Astrocyte (in vitro differentiated cells and primary cell): ENCODE results near the gene PCCA.

ENCODE experiments used
- EZH2 ChIP-seq: IDR thresholded peaks from 2 replicates; pipeline ENCODE4 v1.6.1; 2012; ENCODE audit warnings: mild to moderate bottlenecking, low read length, inconsistent platforms; ENCODE audit not compliant: insufficient read depth
- TF ChIP-seq, protein P1 (sequence below): IDR thresholded peaks from 2 replicates; pipeline ENCODE4 v1.5.1; 2011; ENCODE audit warnings: low read depth, mild to moderate bottlenecking, inconsistent platforms, low read length, moderate library complexity; ENCODE audit not compliant: insufficient read depth

DNA sequence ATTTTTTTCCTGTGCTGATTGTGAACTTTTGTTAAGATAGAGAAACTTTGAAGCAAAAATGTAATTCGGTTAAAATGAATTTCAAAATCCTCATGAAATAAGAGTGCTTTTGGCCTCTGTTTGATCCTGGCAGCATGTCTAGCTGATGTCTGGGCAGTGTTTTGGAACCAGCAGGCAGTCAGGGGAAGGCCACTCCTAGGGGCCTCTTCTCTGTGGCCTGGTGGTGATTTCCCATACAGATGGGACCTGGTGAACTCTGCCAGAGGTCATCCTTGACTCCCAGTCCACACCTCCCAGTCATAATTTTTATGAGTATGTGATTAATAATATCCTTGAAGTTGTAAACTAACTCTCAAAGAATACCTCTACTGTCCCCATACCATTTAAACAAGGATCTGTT is 226.6 kb downstream of the PCCA start:
- no peak for TF ChIP-seq EZH2
- TF ChIP-seq, protein P1, sequence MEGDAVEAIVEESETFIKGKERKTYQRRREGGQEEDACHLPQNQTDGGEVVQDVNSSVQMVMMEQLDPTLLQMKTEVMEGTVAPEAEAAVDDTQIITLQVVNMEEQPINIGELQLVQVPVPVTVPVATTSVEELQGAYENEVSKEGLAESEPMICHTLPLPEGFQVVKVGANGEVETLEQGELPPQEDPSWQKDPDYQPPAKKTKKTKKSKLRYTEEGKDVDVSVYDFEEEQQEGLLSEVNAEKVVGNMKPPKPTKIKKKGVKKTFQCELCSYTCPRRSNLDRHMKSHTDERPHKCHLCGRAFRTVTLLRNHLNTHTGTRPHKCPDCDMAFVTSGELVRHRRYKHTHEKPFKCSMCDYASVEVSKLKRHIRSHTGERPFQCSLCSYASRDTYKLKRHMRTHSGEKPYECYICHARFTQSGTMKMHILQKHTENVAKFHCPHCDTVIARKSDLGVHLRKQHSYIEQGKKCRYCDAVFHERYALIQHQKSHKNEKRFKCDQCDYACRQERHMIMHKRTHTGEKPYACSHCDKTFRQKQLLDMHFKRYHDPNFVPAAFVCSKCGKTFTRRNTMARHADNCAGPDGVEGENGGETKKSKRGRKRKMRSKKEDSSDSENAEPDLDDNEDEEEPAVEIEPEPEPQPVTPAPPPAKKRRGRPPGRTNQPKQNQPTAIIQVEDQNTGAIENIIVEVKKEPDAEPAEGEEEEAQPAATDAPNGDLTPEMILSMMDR = no peak
